SK-MEL-5 (cell line): ENCODE results near the gene MKRN2. TPM values are rescaled to one million over a fixed set of nuclear protein-coding genes. Genes with fewer than 3 reads are reported as not detected.
"Not testable (repeated sequence)": the region's sequence is repeated elsewhere in the genome, so short reads cannot be mapped to it uniquely, and the experiment has no call there.

Experiments
- DNase-seq: peaks from one replicate; pipeline ENCODE4 v3.0.0-alpha.2; 2016; ENCODE audit warnings: low read depth, low spot score
- in situ Hi-C: cut with HindIII; loops from 2 replicates; pipeline ENCODE4 v1.10.0; 2016; ENCODE audit warnings: low sequenced_read_pairs, high pct_unique_total_duplicates, low pct_unique_long_range_greater_than_20kb
- total RNA-seq: library from RNA; depleted of rRNA; stranded (reverse); fragments of >200 nt; shearing (Covaris generic); gene quantifications from 2 replicates; pipeline ENCODE4 v1.2.3, GENCODE V29; 2014

MKRN2 gene
- total RNA-seq, 1 experiment from 2014 or later = 36.6 TPM

DNA sequence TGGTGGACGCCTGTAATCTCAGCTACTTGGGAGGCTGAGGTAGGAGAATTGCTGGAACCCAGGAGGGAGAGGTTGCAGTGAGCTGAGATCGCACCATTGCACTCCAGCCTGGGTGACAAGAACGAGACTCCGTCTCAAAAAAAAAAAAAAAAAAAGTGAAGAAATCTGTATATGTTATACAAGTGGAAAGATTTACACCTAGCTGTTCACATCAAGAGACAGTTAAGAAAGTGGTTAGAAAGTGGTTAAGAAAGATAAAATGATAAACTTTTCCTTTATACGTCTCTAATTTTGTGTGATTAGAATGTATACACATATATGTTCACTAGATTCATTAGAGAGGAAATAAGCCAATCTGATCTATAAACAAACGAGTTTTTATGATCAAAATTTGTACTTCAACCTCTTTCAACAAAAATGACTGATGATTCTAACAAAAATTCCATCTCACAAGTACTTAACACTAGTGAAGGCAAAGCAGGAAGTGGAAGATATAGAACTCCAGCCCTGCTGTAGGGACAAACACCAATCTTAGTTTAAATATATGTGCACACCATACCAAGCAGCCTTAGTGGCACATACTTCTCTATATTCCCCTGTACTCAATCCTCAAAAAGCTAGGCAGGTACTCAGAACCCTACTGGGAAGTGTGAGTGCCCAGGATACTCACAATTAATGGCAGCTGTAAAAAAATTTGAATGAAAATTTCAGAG is 55.8 kb downstream of the MKRN2 start:
- in situ Hi-C loops = no loop called here
- no peak for DNase-seq

DNA sequence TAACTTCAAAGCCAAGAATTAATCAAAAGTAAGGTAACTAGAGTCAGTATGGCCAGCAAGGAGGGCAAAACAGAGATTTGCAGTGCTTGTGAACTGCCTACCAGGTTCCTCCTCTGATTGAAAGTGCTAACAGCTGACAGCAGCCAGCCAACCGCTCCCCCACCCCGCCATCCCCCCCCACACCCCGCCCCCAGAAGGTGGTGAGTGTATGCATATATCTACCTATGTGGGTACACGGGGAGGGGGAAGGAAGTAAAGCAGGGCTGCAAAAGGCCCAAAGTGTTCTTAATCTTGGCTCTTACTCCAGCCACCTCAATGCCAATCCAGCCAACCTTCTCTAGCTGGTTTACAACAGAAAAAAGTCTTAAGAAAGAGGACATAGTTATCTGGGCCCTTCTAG is 56.4 kb downstream of the MKRN2 start:
- no peak for DNase-seq
- in situ Hi-C loops = no loop called here

DNA sequence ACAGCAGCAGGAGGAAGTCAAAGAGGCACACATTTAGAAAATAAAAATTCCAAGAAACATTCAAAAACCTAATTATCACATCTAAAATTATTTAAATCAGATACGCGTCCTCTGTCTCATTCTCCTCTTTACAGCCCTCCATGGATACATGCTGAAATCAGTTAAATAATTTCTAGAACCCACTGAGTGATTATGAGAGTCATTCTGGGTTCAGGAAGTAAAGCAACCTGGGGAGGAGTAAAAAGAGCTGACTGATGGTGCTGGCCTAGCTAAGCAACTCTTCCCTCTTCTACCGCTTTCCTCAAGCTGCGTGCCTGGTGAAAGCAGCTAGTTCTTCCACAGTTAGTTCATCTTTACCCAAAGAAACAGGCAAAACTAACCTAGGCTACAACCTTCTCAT is 58.4 kb downstream of the MKRN2 start:
- in situ Hi-C loops = no loop called here
- DNase-seq = no peak

DNA sequence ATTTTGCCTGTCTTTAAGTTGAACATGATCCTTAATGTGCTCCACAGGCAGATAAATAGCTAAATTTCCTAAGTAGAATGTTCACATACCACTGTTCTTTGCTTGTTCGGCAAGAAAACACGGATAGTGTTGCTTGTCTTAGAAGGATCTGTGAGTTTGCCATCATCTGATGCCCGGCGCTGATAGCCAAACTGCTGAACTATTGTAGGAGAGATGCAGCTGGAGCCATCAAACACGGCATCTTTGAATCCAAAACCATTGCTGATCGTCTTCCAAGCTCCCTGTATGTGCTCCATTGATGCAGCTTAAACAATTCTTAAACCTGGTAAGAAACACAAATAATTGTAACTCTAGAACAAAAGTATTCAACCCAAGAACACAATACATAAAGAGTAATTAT is 61.5 kb downstream of the MKRN2 start:
- in situ Hi-C loops = no loop called here
- DNase-seq = no peak

DNA sequence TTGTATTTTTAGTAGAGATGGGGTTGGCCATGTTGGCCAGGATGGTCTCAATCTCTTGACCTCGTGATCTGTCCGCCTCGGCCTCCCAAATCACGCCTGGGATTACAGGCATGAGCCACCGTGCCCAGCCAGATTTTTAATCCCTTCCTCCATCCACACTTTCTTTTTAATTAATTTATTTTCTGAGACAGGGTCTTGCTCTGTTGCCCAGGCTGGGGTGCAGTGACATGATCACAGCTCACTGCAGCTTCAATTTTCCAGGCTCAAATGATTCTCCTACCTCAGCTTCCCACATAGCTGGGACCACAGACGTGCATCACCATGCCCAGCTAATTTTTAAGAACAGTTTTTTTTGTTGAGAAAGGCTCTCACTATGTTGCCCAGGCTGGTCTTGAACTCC is 63.4 kb downstream of the MKRN2 start:
- in situ Hi-C loops = no loop called here

DNA sequence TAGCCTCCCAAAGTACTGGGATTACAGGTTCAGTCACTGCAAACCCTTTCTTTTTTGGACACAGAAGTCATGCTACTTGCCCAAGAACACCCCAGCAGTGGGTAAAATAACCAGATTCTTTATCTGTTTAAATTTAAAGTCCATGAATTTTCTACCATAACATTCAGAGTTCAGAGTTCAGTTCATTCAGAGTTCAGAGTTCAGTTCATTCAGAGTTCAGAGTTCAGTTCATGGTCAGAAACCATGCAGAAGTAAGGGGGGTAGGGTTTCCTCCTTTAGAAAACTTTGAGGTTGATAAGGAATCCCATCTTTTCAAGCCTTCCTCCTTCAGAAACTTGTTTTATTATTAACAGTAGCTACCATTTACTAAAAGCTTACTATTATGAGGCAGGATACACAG is 63.8 kb downstream of the MKRN2 start:
- DNase-seq = no peak
- in situ Hi-C loops = no loop called here

More for the DNA sequence above, 63.4 kb downstream of the MKRN2 start:
- DNase-seq = no peak

DNA sequence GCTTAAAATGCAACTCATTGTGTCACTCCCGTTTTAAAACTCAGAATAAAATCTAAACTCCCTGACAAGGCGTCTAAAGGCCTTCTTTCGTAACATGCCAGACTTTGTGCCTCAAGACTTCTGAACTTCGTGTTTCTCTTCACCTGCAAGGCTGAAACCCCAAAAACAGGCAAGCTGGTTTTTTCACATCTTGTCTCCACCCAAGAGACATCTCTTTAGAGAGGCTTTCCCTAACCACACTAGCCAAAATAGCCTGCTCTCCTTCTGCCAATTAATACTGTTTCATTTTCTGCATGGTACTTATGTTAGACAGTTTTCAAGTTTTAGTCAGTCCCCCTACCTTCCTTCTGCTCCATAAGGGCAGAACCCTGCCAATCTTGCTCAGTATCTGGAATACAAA is 65.4 kb downstream of the MKRN2 start:
- in situ Hi-C loops = no loop called here
- no peak for DNase-seq

DNA sequence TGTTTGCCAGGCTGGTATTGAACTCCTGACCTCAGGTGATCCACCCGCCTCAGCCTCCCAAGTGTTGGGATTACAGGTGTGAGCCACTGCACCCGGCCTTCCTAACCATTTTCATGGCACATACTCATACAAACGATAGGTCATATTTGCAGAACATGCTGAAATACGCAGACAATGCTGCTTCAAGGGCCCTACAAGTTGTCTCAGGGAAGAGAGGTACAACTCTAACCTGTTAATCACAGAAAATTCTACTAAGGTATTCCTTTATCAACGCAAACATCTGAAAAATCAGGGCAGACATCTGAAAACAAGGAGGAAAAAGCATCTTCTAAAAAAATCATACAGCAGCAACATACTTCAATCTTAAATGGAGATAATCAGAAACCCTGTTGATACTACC is 67.2 kb downstream of the MKRN2 start:
- DNase-seq = no peak
- in situ Hi-C loops = no loop called here

DNA sequence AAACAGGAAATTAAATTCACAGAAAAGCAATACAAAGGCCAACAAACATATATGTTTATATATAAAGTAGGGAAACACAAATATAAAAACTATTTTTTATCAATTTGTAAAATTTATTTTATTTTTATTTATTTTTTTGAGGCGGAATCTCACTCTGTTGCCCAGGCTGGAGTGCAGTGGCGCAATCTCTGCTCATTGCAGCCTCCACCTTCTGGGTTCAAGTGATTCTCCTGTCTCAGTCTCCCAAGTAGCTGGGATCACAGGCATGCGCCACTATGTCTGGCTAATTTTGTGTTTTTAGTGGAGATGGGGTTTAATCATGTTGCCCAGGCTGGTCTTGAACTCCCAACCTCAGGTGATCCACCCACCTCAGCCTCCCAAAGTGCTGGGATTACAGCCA is 68.1 kb downstream of the MKRN2 start:
- in situ Hi-C loops, DNase-seq: not testable (repeated sequence)

DNA sequence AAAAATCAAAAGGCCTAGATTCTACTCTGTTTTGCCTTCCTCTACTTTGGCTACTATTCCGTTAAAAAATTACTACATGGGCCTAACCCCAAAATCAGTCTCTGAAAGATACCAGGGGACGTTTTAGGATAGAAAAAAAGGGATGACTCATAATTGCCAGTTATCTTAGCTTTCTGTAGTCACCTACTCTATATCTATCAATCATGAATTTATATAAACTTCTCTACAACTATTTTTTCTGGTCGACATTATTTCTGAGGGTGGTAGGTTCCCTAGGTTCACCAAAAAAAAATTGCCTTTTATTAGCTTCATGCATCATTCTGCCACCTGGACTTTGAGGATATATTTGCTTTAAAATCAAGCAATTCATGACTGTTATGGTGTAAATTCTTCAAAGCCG is 70.5 kb downstream of the MKRN2 start:
- no peak for DNase-seq
- in situ Hi-C loops = no loop called here

DNA sequence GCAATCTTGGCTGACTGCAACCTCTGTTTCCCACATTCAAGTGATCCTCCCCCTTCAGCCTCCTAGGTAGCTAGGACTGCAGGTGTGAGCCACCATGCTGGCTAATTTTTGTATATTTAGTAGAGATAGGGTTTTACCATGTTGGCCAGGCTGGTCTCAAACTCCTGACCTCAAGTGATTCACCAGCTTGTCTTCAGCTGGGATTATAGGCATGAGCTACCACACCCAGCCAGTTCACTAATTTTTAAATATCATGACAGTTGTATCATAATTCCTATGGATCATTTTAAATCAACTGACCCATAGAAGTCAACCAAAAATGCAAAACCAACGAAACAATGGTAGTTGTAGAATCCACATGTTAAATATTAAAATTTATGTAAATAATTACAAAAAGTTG is 71.9 kb downstream of the MKRN2 start:
- in situ Hi-C loops = no loop called here
- no peak for DNase-seq

DNA sequence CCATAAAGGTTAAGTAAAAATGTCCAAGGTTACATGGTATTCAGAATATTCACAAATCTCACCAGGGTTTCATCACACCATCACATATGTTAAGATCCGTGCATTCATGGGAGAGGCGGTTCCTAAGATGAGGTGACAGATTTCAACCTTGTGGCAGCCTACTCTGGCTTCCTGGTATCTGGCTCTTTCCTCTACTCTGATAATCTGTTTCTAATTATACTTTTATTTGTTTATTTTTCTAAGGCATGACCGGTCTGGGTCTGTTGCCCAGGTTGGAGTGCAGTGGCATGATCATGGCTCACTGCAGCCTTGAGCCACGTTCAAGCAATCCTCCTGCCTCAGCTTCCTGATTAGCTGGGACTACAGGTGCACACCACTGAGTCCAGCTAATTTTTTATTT is 72.7 kb downstream of the MKRN2 start:
- DNase-seq = no peak
- in situ Hi-C loops = no loop called here

DNA sequence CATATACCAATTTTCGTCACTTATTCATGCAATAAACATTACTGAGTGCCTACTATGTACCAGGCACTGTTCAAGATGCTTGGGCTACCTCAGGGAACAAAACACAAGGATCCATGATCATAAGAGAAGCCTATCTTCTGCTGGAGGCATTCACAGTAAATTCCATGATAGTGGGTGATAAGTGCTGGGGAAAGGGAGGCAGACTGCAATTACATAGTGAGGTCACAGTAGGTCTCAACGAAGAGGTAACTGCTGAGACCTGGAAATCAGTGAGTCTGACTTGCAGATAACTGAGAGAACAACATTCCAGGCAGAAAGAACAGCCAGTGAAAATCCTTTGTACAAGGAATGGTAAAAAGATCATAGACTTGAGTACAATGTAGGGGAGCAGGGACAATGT is 73.4 kb downstream of the MKRN2 start:
- no peak for DNase-seq

DNA sequence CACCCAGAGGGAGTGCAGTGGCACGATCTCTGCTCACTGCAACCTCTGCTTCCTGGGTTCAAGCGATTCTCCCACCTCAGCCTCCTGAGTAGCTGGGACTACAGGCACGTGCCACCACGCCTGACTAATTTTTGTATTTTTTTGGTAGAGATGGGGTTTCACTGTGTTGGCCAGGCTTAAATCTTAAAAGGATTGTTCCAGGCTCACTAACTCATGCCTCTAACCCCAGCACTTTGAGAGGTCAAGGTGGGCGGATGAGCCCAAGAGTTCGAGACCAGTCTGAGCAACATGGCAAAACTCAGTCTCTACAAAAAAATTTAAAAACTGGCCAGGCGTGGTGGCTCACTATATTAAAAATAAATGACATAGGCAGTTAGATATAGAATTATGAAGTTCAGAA is 74.0 kb downstream of the MKRN2 start:
- in situ Hi-C loops, DNase-seq: not testable (repeated sequence)

More for the DNA sequence above, 73.4 kb downstream of the MKRN2 start:
- in situ Hi-C loops = no loop called here

DNA sequence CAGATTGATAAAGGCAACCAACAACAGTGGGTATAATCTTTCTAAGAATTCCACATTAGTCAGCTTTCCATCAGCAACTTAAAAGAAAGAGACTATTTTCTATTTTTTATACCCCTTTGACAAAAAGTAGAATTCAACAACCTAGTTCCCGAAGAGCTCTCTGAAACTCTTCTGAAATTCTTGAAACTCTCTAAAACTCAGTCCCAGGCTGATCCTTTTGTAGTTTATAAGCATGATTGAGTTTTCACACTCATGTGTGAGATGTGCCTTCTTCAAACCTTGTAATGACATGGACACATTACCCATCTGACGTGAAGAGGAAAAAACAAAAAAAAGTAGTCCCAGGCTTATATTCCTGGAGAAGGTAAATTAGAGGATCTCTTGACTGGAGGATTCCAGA is 75.6 kb downstream of the MKRN2 start:
- in situ Hi-C loops = no loop called here
- DNase-seq = no peak

DNA sequence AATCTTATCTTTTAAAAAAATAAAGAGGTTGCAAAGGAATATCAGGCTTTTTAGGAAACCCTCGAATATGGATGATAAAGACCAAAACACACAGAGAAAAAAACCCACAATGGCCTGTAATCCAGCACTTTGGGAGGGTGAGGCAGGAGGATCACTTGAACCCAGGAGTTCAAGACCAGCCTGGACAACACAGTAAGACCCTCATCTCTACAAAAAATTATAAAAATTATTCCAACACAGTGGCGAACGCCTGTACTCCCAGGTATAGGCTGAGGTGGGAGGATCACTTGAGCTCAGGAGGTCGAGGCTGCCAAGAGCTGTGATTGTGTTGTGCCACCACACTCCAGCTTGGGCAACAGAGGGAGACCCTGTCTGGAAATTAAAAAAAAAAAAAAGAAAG is 76.2 kb downstream of the MKRN2 start:
- DNase-seq = no peak
- in situ Hi-C loops = no loop called here
